GM23248 (cell line): ENCODE measurements around the gene FER1L5.

Experiments used
- EZH2 ChIP-seq: fragments of 200-600 bp; sonication (generic); IDR thresholded peaks from 2 replicates; pipeline ENCODE4 v1.6.1; 2018; ENCODE audit warnings: antibody characterized with exemption, mild to moderate bottlenecking; ENCODE audit not compliant: insufficient read depth, poor library complexity, severe bottlenecking
- EZH2phosphoT487 ChIP-seq: fragments of 200-600 bp; sonication (generic); IDR thresholded peaks from 2 replicates; pipeline ENCODE4 v1.6.1; 2018; ENCODE audit warnings: antibody characterized with exemption, moderate library complexity, mild to moderate bottlenecking, low read depth; ENCODE audit not compliant: insufficient read depth

DNA sequence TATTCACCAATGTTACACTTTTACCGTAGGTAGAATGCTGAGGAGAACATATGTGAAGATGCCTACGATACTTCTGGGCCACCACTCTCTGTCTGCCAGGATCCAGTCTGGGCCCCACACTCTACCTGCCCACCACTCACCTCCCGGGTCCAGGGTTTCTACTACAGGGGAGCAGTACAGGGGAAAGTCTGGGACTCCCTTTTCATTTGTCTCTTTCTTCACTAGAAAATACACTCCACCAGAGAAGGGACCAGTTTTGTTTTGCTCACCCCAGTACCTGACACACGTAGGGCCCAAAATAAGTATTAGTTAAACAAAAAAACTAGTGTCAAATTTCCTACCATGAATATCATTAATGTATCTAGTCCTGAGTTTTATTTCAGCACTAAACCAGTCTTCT lies 25.6 kb upstream of the FER1L5 start:
- TF ChIP-seq EZH2 (no peak), EZH2phosphoT487 (no peak)
